H1 (cell line): Measurements from ENCODE around the gene ABTB1. TPM values are rescaled to one million over a fixed set of nuclear protein-coding genes. Genes with fewer than 3 reads are reported as not detected.

Experiments
- ASH2L ChIP-seq: fragments of 200-600, 300-600 bp; sonication (generic); IDR thresholded peaks from one replicate; pipeline ENCODE4 v1.7.1; 2017; ENCODE audit warnings: low read length
- BACH1 ChIP-seq: IDR thresholded peaks from 2 replicates; pipeline ENCODE4 v1.6.1; 2012; ENCODE audit warnings: low read length, improper control_type of control experiment
- KDM4A ChIP-seq: IDR thresholded peaks from one replicate; pipeline ENCODE4 v1.7.1; 2012; ENCODE audit warnings: low read depth, mild to moderate bottlenecking, moderate library complexity, low read length, inconsistent platforms; ENCODE audit not compliant: severe bottlenecking
- NANOG ChIP-seq: IDR thresholded peaks from 2 replicates; pipeline ENCODE4 v1.6.1; 2011; ENCODE audit warnings: low read length, low read depth, mild to moderate bottlenecking, inconsistent platforms; ENCODE audit not compliant: insufficient read depth, poor library complexity, severe bottlenecking
- SIRT6 ChIP-seq: IDR thresholded peaks from one replicate; pipeline ENCODE4 v1.7.1; 2012; ENCODE audit warnings: low read length, inconsistent platforms
- SIX5 ChIP-seq: IDR thresholded peaks from 2 replicates; pipeline ENCODE4 v1.6.1; 2011; ENCODE audit warnings: mild to moderate bottlenecking, low read depth, low read length
- SP1 ChIP-seq: IDR thresholded peaks from 2 replicates; pipeline ENCODE4 v1.6.1; 2011; ENCODE audit warnings: low read depth, low read length
- SRF ChIP-seq: IDR thresholded peaks from 2 replicates; pipeline ENCODE4 v1.6.1; 2011; ENCODE audit warnings: mild to moderate bottlenecking, low read depth, low read length, moderate library complexity
- YY1 ChIP-seq: IDR thresholded peaks from 2 replicates; pipeline ENCODE4 v1.6.1; 2011; ENCODE audit warnings: low read depth, mild to moderate bottlenecking, low read length
- polyA plus RNA-seq, 7 experiments: library from polyadenylated mRNA; depleted of rRNA in 3 of 7; stranded (reverse) in 5 of 7; unstranded in 2 of 7; fragments of >200 nt in 5 of 7; fragments of 200-250 nt in 2 of 7; gene quantifications; 1 replicate in 5 of 7; 2 replicates in 1 of 7; 4 replicates in 1 of 7; pipeline versions ENCODE4 v1.2.1 to v1.2.3, GENCODE V29; 2011 to 2013; ENCODE audit warnings: missing spikeins in 2 of 7, mixed read lengths in 2 of 7
- total RNA-seq: library from RNA; stranded (reverse); fragmentation: NEBNext Ultra II Directional; extraction: Animal tissue kit (Norgen Biotek cat#: 25700); gene quantifications from 2 replicates; pipeline ENCODE4 v1.2.1, GENCODE V29; 2021
- TF ChIP-seq, protein P1 (sequence below): fragments of 300-600 bp; sonication (generic); IDR thresholded peaks from 2 replicates; pipeline ENCODE4 v1.7.1; 2012; ENCODE audit warnings: low read length, moderate library complexity, mild to moderate bottlenecking, inconsistent platforms; ENCODE audit not compliant: insufficient replicate concordance
- TF ChIP-seq, protein P2 (sequence below), 3 experiments: IDR thresholded peaks; 1 replicate in 2 of 3; 2 replicates in 1 of 3; pipeline versions ENCODE4 v1.5.1 to v1.6.1; 2011; ENCODE audit warnings: low read length in 3 of 3, mild to moderate bottlenecking in 3 of 3, inconsistent platforms in 2 of 3, low read depth in 1 of 3, moderate library complexity in 1 of 3; ENCODE audit not compliant: insufficient read depth in 1 of 3; ENCODE audit errors: control extremely low read depth in 1 of 3

The ABTB1 gene
- total and polyA plus RNA-seq, 2 of the 8 experiments (the other 6 are each of a cell fraction or from before 2014, with no cell fraction given): 7.1 to 9.4 TPM

DNA sequence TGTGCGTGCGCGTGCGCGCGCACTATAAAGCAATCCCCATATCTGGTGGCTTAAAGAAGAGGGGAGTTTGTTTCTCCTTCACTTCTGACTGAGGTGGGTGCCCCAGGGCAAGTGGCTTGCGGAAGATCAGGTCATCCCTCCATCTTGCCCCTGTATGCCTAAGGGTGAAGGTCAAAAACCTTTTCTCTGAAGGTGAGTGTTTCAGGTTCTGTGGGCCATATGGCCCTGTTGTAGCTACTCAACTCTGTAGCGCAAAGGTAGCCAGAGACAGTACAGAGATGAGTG is 5.5 kb downstream of the ABTB1 start (continued):
- TF ChIP-seq, protein P1, sequence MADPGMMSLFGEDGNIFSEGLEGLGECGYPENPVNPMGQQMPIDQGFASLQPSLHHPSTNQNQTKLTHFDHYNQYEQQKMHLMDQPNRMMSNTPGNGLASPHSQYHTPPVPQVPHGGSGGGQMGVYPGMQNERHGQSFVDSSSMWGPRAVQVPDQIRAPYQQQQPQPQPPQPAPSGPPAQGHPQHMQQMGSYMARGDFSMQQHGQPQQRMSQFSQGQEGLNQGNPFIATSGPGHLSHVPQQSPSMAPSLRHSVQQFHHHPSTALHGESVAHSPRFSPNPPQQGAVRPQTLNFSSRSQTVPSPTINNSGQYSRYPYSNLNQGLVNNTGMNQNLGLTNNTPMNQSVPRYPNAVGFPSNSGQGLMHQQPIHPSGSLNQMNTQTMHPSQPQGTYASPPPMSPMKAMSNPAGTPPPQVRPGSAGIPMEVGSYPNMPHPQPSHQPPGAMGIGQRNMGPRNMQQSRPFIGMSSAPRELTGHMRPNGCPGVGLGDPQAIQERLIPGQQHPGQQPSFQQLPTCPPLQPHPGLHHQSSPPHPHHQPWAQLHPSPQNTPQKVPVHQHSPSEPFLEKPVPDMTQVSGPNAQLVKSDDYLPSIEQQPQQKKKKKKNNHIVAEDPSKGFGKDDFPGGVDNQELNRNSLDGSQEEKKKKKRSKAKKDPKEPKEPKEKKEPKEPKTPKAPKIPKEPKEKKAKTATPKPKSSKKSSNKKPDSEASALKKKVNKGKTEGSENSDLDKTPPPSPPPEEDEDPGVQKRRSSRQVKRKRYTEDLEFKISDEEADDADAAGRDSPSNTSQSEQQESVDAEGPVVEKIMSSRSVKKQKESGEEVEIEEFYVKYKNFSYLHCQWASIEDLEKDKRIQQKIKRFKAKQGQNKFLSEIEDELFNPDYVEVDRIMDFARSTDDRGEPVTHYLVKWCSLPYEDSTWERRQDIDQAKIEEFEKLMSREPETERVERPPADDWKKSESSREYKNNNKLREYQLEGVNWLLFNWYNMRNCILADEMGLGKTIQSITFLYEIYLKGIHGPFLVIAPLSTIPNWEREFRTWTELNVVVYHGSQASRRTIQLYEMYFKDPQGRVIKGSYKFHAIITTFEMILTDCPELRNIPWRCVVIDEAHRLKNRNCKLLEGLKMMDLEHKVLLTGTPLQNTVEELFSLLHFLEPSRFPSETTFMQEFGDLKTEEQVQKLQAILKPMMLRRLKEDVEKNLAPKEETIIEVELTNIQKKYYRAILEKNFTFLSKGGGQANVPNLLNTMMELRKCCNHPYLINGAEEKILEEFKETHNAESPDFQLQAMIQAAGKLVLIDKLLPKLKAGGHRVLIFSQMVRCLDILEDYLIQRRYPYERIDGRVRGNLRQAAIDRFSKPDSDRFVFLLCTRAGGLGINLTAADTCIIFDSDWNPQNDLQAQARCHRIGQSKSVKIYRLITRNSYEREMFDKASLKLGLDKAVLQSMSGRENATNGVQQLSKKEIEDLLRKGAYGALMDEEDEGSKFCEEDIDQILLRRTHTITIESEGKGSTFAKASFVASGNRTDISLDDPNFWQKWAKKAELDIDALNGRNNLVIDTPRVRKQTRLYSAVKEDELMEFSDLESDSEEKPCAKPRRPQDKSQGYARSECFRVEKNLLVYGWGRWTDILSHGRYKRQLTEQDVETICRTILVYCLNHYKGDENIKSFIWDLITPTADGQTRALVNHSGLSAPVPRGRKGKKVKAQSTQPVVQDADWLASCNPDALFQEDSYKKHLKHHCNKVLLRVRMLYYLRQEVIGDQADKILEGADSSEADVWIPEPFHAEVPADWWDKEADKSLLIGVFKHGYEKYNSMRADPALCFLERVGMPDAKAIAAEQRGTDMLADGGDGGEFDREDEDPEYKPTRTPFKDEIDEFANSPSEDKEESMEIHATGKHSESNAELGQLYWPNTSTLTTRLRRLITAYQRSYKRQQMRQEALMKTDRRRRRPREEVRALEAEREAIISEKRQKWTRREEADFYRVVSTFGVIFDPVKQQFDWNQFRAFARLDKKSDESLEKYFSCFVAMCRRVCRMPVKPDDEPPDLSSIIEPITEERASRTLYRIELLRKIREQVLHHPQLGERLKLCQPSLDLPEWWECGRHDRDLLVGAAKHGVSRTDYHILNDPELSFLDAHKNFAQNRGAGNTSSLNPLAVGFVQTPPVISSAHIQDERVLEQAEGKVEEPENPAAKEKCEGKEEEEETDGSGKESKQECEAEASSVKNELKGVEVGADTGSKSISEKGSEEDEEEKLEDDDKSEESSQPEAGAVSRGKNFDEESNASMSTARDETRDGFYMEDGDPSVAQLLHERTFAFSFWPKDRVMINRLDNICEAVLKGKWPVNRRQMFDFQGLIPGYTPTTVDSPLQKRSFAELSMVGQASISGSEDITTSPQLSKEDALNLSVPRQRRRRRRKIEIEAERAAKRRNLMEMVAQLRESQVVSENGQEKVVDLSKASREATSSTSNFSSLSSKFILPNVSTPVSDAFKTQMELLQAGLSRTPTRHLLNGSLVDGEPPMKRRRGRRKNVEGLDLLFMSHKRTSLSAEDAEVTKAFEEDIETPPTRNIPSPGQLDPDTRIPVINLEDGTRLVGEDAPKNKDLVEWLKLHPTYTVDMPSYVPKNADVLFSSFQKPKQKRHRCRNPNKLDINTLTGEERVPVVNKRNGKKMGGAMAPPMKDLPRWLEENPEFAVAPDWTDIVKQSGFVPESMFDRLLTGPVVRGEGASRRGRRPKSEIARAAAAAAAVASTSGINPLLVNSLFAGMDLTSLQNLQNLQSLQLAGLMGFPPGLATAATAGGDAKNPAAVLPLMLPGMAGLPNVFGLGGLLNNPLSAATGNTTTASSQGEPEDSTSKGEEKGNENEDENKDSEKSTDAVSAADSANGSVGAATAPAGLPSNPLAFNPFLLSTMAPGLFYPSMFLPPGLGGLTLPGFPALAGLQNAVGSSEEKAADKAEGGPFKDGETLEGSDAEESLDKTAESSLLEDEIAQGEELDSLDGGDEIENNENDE: no peak
- TF ChIP-seq SP1: no peak
- no peak for TF ChIP-seq YY1
- TF ChIP-seq KDM4A: no peak
- TF ChIP-seq SRF: no peak
- no peak for TF ChIP-seq SIRT6
- TF ChIP-seq BACH1: no peak
- TF ChIP-seq NANOG: no peak
- no peak for TF ChIP-seq ASH2L
- TF ChIP-seq, protein P2, sequence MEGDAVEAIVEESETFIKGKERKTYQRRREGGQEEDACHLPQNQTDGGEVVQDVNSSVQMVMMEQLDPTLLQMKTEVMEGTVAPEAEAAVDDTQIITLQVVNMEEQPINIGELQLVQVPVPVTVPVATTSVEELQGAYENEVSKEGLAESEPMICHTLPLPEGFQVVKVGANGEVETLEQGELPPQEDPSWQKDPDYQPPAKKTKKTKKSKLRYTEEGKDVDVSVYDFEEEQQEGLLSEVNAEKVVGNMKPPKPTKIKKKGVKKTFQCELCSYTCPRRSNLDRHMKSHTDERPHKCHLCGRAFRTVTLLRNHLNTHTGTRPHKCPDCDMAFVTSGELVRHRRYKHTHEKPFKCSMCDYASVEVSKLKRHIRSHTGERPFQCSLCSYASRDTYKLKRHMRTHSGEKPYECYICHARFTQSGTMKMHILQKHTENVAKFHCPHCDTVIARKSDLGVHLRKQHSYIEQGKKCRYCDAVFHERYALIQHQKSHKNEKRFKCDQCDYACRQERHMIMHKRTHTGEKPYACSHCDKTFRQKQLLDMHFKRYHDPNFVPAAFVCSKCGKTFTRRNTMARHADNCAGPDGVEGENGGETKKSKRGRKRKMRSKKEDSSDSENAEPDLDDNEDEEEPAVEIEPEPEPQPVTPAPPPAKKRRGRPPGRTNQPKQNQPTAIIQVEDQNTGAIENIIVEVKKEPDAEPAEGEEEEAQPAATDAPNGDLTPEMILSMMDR (IDR thresholded peaks at IDR 0.05; ENCODE audit: control extremely low read depth in 1 of 3, insufficient read depth in 1 of 3, low read depth in 1 of 3, low read length in 3 of 3): no peak
- no peak for TF ChIP-seq SIX5
